ENCODE data around the gene CACNA1C. TPM values are rescaled to one million over a fixed set of nuclear protein-coding genes. Genes with fewer than 3 reads are reported as not detected.

The CACNA1C gene
- total RNA-seq, 2 experiments from 2014 or later = 0.05 to 0.08 TPM

- Histone ChIP-seq H3K36me3 (ENCODE audit: insufficient read depth, low read length) (no peaks in the 10 kb centered on the region), H3K27me3 (ENCODE audit: control insufficient read depth in 1 of 2, insufficient read depth in 2 of 2, low read length in 2 of 2) (peaks cover 0 to 2% of the 10 kb centered on the region in 2 experiments), H3K4me3 (ENCODE audit: low read length) (no peak overlapping the region), H3K9me3 (ENCODE audit: control insufficient read depth in 1 of 2, insufficient read depth in 1 of 2, low read length in 2 of 2) (no peaks in the 10 kb centered on the region), H3K4me1 (ENCODE audit: insufficient read depth, low read length) (no peaks in the 10 kb centered on the region), H3K27ac (ENCODE audit: low read depth in 1 of 2, low read length in 2 of 2) (no peak overlapping the region)
- no peak for TF ChIP-seq CTCF (IDR thresholded peaks at IDR 0.05)
- ChIA-PET POLR2A (no interaction called here), CTCF (no interaction called here)
- H3K9me3 Mint-ChIP-seq = no peaks in the 10 kb centered on the region
- no peak overlapping the region for H3K27ac Mint-ChIP-seq
- no peaks in the 10 kb centered on the region for H3K36me3 Mint-ChIP-seq (ENCODE audit: low read depth)
- H3K27me3 Mint-ChIP-seq = peaks cover 18% of the 10 kb centered on the region
- no peak overlapping the region for H3K4me3 Mint-ChIP-seq
- intact Hi-C loops (cut with DNase I, micrococcal nuclease) = no loop called here
- ATAC-seq (ENCODE audit: poor library complexity) = no peak
- no peak for DNase-seq
- no peaks in the 10 kb centered on the region for H3K4me1 Mint-ChIP-seq (ENCODE audit: low read depth)
These were observed 86.1 kb downstream of the CACNA1C start for GRCh38 chr12:2138871-2139308.

GRCh38 chr12:2139651-2140050, 86.9 kb downstream of the CACNA1C start:
- no peak overlapping the region for H3K4me3 ChIP-seq (ENCODE audit: low read length)
- no peaks in the 10 kb centered on the region for H3K9me3 Mint-ChIP-seq
- no peak overlapping the region for H3K4me3 Mint-ChIP-seq
- no peak for TF ChIP-seq CTCF (IDR thresholded peaks at IDR 0.05)
- H3K4me1 Mint-ChIP-seq (ENCODE audit: low read depth) = no peaks in the 10 kb centered on the region
- ATAC-seq (ENCODE audit: poor library complexity) (no peak), DNase-seq (no peak)
- intact Hi-C loops (cut with DNase I, micrococcal nuclease) = no loop called here
- no peaks in the 10 kb centered on the region for H3K36me3 ChIP-seq (ENCODE audit: insufficient read depth, low read length)
- no peaks in the 10 kb centered on the region for H3K36me3 Mint-ChIP-seq (ENCODE audit: low read depth)
- POLR2A ChIA-PET = no interaction called here
- H3K27ac ChIP-seq (ENCODE audit: low read depth in 1 of 2, low read length in 2 of 2) = no peak overlapping the region
- CTCF ChIA-PET = no interaction called here
- H3K27me3 ChIP-seq (ENCODE audit: control insufficient read depth in 1 of 2, insufficient read depth in 2 of 2, low read length in 2 of 2) = peaks cover 0 to 2% of the 10 kb centered on the region in 2 experiments
- no peak overlapping the region for H3K27ac Mint-ChIP-seq
- H3K27me3 Mint-ChIP-seq = peaks cover 21% of the 10 kb centered on the region
- H3K4me1 ChIP-seq (ENCODE audit: insufficient read depth, low read length) = no peaks in the 10 kb centered on the region
- H3K9me3 ChIP-seq (ENCODE audit: control insufficient read depth in 1 of 2, insufficient read depth in 1 of 2, low read length in 2 of 2) = no peaks in the 10 kb centered on the region

GRCh38 chr12:2140858-2141519, 88.2 kb downstream of the CACNA1C start:
- TF ChIP-seq CTCF (IDR thresholded peaks at IDR 0.05) = no peak
- Mint-ChIP-seq H3K4me3 (no peak overlapping the region), H3K27me3 (peaks cover 21% of the 10 kb centered on the region), H3K4me1 (ENCODE audit: low read depth) (no peaks in the 10 kb centered on the region), H3K27ac (no peak overlapping the region), H3K36me3 (ENCODE audit: low read depth) (no peaks in the 10 kb centered on the region), H3K9me3 (no peaks in the 10 kb centered on the region)
- no peak for ATAC-seq (ENCODE audit: poor library complexity)
- intact Hi-C loops (cut with DNase I, micrococcal nuclease) = no loop called here
- no peaks in the 10 kb centered on the region for H3K9me3 ChIP-seq (ENCODE audit: control insufficient read depth in 1 of 2, insufficient read depth in 1 of 2, low read length in 2 of 2)
- no peak overlapping the region for H3K27ac ChIP-seq (ENCODE audit: low read depth in 1 of 2, low read length in 2 of 2)
- no peak overlapping the region for H3K4me3 ChIP-seq (ENCODE audit: low read length)
- peaks cover 0 to 2% of the 10 kb centered on the region in 2 experiments for H3K27me3 ChIP-seq (ENCODE audit: control insufficient read depth in 1 of 2, insufficient read depth in 2 of 2, low read length in 2 of 2)
- CTCF ChIA-PET = no interaction called here
- H3K36me3 ChIP-seq (ENCODE audit: insufficient read depth, low read length) = no peaks in the 10 kb centered on the region
- no peak for DNase-seq
- POLR2A ChIA-PET = no interaction called here
- H3K4me1 ChIP-seq (ENCODE audit: insufficient read depth, low read length) = no peaks in the 10 kb centered on the region

Data from CD4-positive, alpha-beta T cell (primary cell).